Neural cell (in vitro differentiated cells): Measurements from ENCODE around the gene APBB2. TPM values are rescaled to one million over a fixed set of nuclear protein-coding genes. Genes with fewer than 3 reads are reported as not detected.

Experiments
- H2AFZ ChIP-seq: fragments of 200-600, 300-800 bp; sonication (generic), shearing (Covaris generic); 2 replicates; pipeline ENCODE4 v1.6.0; 2014; ENCODE audit warnings: low read depth, mild to moderate bottlenecking, antibody characterized with exemption, low read length, moderate library complexity
- H3F3A ChIP-seq: fragments of 200-600 bp; shearing (Covaris generic); 2 replicates; pipeline ENCODE4 v1.6.1; 2016; ENCODE audit warnings: mild to moderate bottlenecking, moderate library complexity, mixed read lengths, antibody characterized with exemption, low read length; ENCODE audit not compliant: insufficient read depth, poor library complexity, severe bottlenecking
- H3K27ac ChIP-seq: fragments of 200-600, 300-800 bp; sonication (generic), shearing (Covaris generic); 2 replicates; pipeline ENCODE4 v1.5.1; 2014; ENCODE audit warnings: mild to moderate bottlenecking, low read length, moderate library complexity
- H3K27me3 ChIP-seq: fragments of 300-800, 200-600 bp; sonication (generic), shearing (Covaris generic); 2 replicates; pipeline ENCODE4 v1.6.0; 2014; ENCODE audit warnings: mild to moderate bottlenecking, low read depth, low read length, moderate library complexity; ENCODE audit not compliant: insufficient read depth
- H3K36me3 ChIP-seq: fragments of 300-800, 200-600 bp; sonication (generic), shearing (Covaris generic); 2 replicates; pipeline ENCODE4 v1.5.1; 2014; ENCODE audit warnings: mild to moderate bottlenecking, antibody characterized with exemption, low read length, moderate library complexity; ENCODE audit not compliant: insufficient read depth
- H3K4me2 ChIP-seq: fragments of 300-800, 200-600 bp; sonication (generic), shearing (Covaris generic); 2 replicates; pipeline ENCODE4 v1.6.0; 2014; ENCODE audit warnings: mild to moderate bottlenecking, low read length
- H3K4me3 ChIP-seq: fragments of 300-800, 200-600 bp; sonication (generic), shearing (Covaris generic); 2 replicates; pipeline ENCODE4 v1.5.1; 2014; ENCODE audit warnings: mild to moderate bottlenecking, low read length, moderate library complexity
- H3K79me2 ChIP-seq: fragments of 200-600 bp; shearing (Covaris generic); replicated peaks from 2 replicates; pipeline ENCODE4 v1.6.0; 2014; ENCODE audit warnings: mild to moderate bottlenecking, low read length, moderate library complexity; ENCODE audit not compliant: insufficient read depth
- H3K9ac ChIP-seq: fragments of 300-800, 200-600 bp; sonication (generic), shearing (Covaris generic); 2 replicates; pipeline ENCODE4 v1.6.1; 2016; ENCODE audit warnings: mild to moderate bottlenecking, low read length, mixed read lengths
- H3K9me2 ChIP-seq: fragments of 200-600 bp; shearing (Covaris generic); 2 replicates; pipeline ENCODE4 v1.6.1; 2016; ENCODE audit warnings: mild to moderate bottlenecking, low read length, mixed read lengths; ENCODE audit not compliant: insufficient read depth
- H3K9me3 ChIP-seq: fragments of 200-600, 300-800 bp; sonication (generic), shearing (Covaris generic); 2 replicates; pipeline ENCODE4 v1.6.1; 2016; ENCODE audit warnings: mild to moderate bottlenecking, mixed run types, low read length, moderate library complexity, mixed read lengths
- H4K20me1 ChIP-seq: fragments of 200-600 bp; shearing (Covaris generic); 2 replicates; pipeline ENCODE4 v1.6.1; 2016; ENCODE audit warnings: mild to moderate bottlenecking, mixed run types; ENCODE audit not compliant: insufficient read depth
- CTCF ChIP-seq: fragments of 450-650 bp; IDR thresholded peaks from 2 replicates; pipeline ENCODE4 v1.5.1; 2014; ENCODE audit warnings: antibody characterized with exemption, mild to moderate bottlenecking, moderate library complexity; ENCODE audit not compliant: poor library complexity, severe bottlenecking
- EP300 ChIP-seq: fragments of 450-650 bp; conservative IDR thresholded peaks from 2 replicates; pipeline ENCODE4 v1.6.1; 2014; ENCODE audit warnings: antibody characterized with exemption, mild to moderate bottlenecking, moderate library complexity; ENCODE audit not compliant: poor library complexity, severe bottlenecking
- EZH2 ChIP-seq: fragments of 200-600, 300-800 bp; shearing (Covaris generic), sonication (generic); IDR thresholded peaks from 2 replicates; pipeline ENCODE4 v1.6.1; 2014; ENCODE audit warnings: antibody characterized with exemption, low read length, borderline replicate concordance, mild to moderate bottlenecking; ENCODE audit not compliant: insufficient read depth, poor library complexity, severe bottlenecking
- MXI1 ChIP-seq: fragments of 450-650 bp; conservative IDR thresholded peaks from 2 replicates; pipeline ENCODE4 v1.6.1; 2014; ENCODE audit warnings: antibody characterized with exemption, mild to moderate bottlenecking; ENCODE audit not compliant: poor library complexity, severe bottlenecking
- POLR2AphosphoS5 ChIP-seq: IDR thresholded peaks from 2 replicates; pipeline ENCODE4 v1.6.1; 2012
- RAD21 ChIP-seq: fragments of 450-650 bp; conservative IDR thresholded peaks from 2 replicates; pipeline ENCODE4 v1.6.1; 2014; ENCODE audit warnings: antibody characterized with exemption, mild to moderate bottlenecking, moderate library complexity
- REST ChIP-seq: IDR thresholded peaks from 2 replicates; pipeline ENCODE4 v1.6.1; 2012; ENCODE audit warnings: borderline replicate concordance
- SMC3 ChIP-seq: fragments of 450-650 bp; conservative IDR thresholded peaks from 2 replicates; pipeline ENCODE4 v1.6.1; 2014; ENCODE audit warnings: antibody characterized with exemption, mild to moderate bottlenecking, moderate library complexity; ENCODE audit not compliant: poor library complexity
- TAF1 ChIP-seq: IDR thresholded peaks from 2 replicates; pipeline ENCODE4 v1.6.1; 2012; ENCODE audit warnings: low read depth
- polyA plus RNA-seq: library from polyadenylated mRNA; depleted of rRNA; stranded (reverse); fragments of >200 nt; gene quantifications from 2 replicates; pipeline ENCODE4 v1.2.3, GENCODE V29; 2014

The APBB2 gene
- polyA plus RNA-seq, 1 donor from 2014 or later = 41.9 TPM

- peaks cover 3% of the 10 kb centered on the region for H3K79me2 ChIP-seq
- H3K36me3 ChIP-seq = peaks cover 9% of the 10 kb centered on the region
- H3F3A ChIP-seq = no peaks in the 10 kb centered on the region
- no peaks in the 10 kb centered on the region for H3K9me2 ChIP-seq
- no peak overlapping the region for H2AFZ ChIP-seq
- H3K4me3 ChIP-seq = no peak overlapping the region
- H3K27me3 ChIP-seq = no peaks in the 10 kb centered on the region
- no peak overlapping the region for H3K4me2 ChIP-seq
- H3K27ac ChIP-seq = no peak overlapping the region
- H3K9me3 ChIP-seq = no peaks in the 10 kb centered on the region
- H3K9ac ChIP-seq = no peak overlapping the region
- H4K20me1 ChIP-seq = no peaks in the 10 kb centered on the region
- TF ChIP-seq RAD21 (no peak), EZH2 (no peak), REST (no peak), POLR2AphosphoS5 (no peak), CTCF (no peak), EP300 (no peak), MXI1 (no peak), SMC3 (no peak), TAF1 (no peak)
These were observed 387.5 kb downstream of the APBB2 start for GRCh38 chr4:40826821-40827220.

- no peak for TF ChIP-seq EP300
- no peak for TF ChIP-seq SMC3
- TF ChIP-seq REST = no peak
- TF ChIP-seq TAF1 = no peak
- no peak for TF ChIP-seq POLR2AphosphoS5
- TF ChIP-seq MXI1 = no peak
- TF ChIP-seq CTCF = no peak
- TF ChIP-seq EZH2 = no peak
- no peak for TF ChIP-seq RAD21
- Histone ChIP-seq H3K9me2 (no peaks in the 10 kb centered on the region), H3K4me2 (no peak overlapping the region), H3K9ac (no peak overlapping the region), H3K36me3 (peaks cover 9% of the 10 kb centered on the region), H3K27me3 (no peaks in the 10 kb centered on the region), H3K4me3 (no peak overlapping the region), H3K9me3 (no peaks in the 10 kb centered on the region), H3F3A (no peaks in the 10 kb centered on the region), H3K27ac (no peak overlapping the region), H4K20me1 (no peaks in the 10 kb centered on the region), H3K79me2 (no peaks in the 10 kb centered on the region), H2AFZ (no peak overlapping the region)
These were observed 389.1 kb downstream of the APBB2 start for GRCh38 chr4:40825014-40825838.
